ENCODE measurements around the gene MIPOL1.
"Not testable (repeated sequence)": the region's sequence is repeated elsewhere in the genome, so short reads cannot be mapped to it uniquely, and the experiment has no call there.

- TF ChIP-seq CTCF (IDR thresholded peaks at IDR 0.05; ENCODE audit: insufficient read depth, low read length, poor library complexity, severe bottlenecking); EZH2phosphoT487 (conservative IDR thresholded peaks at IDR 0.05; ENCODE audit: low read length): not testable (repeated sequence)
Measured at GRCh38 chr14:37225668-37226067, 27.9 kb downstream of the MIPOL1 start.

All from SU-DHL-6 (cell line).